Uterus (tissue), 2 donors: ENCODE measurements around the gene ASB17.

Experiments
- POLR2A ChIP-seq, 2 donors: fragments of 450-650 bp; IDR thresholded peaks; one replicate each; pipeline ENCODE4 v1.6.1; 2016; ENCODE audit warnings: antibody characterized with exemption in 2 of 2, mild to moderate bottlenecking in 1 of 2, moderate library complexity in 1 of 2
- TF ChIP-seq, protein P1 (sequence below), 4 experiments: fragments of 200-600 bp in 2 of 4; fragments of 450-650 bp in 2 of 4; sonication (generic) in 2 of 4; IDR thresholded peaks; one replicate each; pipeline ENCODE4 v1.5.1; 2016 to 2019; ENCODE audit warnings: antibody characterized with exemption in 4 of 4, mild to moderate bottlenecking in 2 of 4, moderate library complexity in 1 of 4

DNA sequence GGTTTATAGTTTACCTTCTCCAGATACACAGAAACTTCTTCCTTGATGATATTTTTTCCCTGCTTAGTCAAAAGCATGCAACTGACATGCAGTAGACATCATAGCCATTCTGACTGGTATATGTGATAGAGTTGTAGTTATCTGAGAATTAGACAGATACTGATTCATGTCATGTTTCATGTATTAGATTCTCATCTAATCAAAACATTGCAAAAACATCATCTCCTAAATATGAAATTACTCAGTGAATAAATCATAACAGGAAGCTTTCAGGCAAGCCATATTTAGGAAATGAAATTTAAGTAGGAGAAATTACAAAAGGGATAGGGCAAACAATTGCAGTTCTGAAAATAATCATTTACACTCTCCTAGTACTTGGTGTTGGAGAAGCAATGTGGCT is 38.4 kb upstream of the ASB17 start:
- TF ChIP-seq, protein P1, sequence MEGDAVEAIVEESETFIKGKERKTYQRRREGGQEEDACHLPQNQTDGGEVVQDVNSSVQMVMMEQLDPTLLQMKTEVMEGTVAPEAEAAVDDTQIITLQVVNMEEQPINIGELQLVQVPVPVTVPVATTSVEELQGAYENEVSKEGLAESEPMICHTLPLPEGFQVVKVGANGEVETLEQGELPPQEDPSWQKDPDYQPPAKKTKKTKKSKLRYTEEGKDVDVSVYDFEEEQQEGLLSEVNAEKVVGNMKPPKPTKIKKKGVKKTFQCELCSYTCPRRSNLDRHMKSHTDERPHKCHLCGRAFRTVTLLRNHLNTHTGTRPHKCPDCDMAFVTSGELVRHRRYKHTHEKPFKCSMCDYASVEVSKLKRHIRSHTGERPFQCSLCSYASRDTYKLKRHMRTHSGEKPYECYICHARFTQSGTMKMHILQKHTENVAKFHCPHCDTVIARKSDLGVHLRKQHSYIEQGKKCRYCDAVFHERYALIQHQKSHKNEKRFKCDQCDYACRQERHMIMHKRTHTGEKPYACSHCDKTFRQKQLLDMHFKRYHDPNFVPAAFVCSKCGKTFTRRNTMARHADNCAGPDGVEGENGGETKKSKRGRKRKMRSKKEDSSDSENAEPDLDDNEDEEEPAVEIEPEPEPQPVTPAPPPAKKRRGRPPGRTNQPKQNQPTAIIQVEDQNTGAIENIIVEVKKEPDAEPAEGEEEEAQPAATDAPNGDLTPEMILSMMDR (IDR thresholded peaks at IDR 0.05), result no peak
- TF ChIP-seq POLR2A (IDR thresholded peaks at IDR 0.05), result no peak
